ENCODE results near the gene GALNT18. TPM values are rescaled to one million over a fixed set of nuclear protein-coding genes. Genes with fewer than 3 reads are reported as not detected.

The GALNT18 gene
- total RNA-seq, 4 donors from 2014 or later: 3.5 to 31.4 (median 11.1) TPM

GRCh38 chr11:11346303-11346702 lies 275.5 kb downstream of the GALNT18 start:
- H3K4me3 ChIP-seq: no peak overlapping the region
- H3K27me3 ChIP-seq: no peaks in the 10 kb centered on the region
- no peak for TF ChIP-seq CTCF (IDR thresholded peaks at IDR 0.05)
- no peak for TF ChIP-seq POLR2A (IDR thresholded peaks at IDR 0.05)
- no peaks in the 10 kb centered on the region for H3K36me3 ChIP-seq
- H3K9me3 ChIP-seq: no peaks in the 10 kb centered on the region
- no peak for DNase-seq
- peaks cover 0 to 19% (median 0%) of the 10 kb centered on the region in 4 donors for H3K4me1 ChIP-seq
- H3K27ac ChIP-seq: no peak overlapping the region

GRCh38 chr11:11345099-11345498 lies 276.7 kb downstream of the GALNT18 start:
- DNase-seq: no peak
- Histone ChIP-seq H3K36me3 (no peaks in the 10 kb centered on the region), H3K9me3 (no peaks in the 10 kb centered on the region), H3K27ac (no peak overlapping the region), H3K4me3 (no peak overlapping the region), H3K4me1 (peaks cover 0 to 13% (median 0%) of the 10 kb centered on the region in 4 donors), H3K27me3 (no peaks in the 10 kb centered on the region)
- no peak for TF ChIP-seq CTCF (IDR thresholded peaks at IDR 0.05)
- TF ChIP-seq POLR2A (IDR thresholded peaks at IDR 0.05): no peak

DNA sequence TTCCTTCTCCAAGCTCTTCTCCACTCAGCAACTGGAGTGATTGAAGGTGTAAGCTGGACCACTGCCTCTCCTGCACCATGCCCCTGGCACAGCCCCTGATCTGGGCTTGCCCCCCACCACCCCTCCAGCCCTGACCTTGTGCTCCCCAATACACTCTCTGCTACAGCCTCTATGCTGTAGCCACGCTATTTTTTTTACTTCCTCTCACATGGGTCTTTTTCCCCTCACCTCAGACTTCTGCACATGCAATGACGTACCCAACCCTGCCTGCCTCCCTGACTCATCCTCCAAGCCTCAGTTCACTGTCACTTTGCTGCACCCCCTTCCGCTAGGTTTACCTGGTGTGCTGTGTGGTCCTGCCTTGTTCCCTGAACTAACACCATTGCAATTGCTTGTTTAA lies 277.8 kb downstream of the GALNT18 start:
- TF ChIP-seq POLR2A (IDR thresholded peaks at IDR 0.05): no peak
- no peak for TF ChIP-seq CTCF (IDR thresholded peaks at IDR 0.05)
- Histone ChIP-seq H3K27me3 (no peaks in the 10 kb centered on the region), H3K36me3 (no peaks in the 10 kb centered on the region), H3K27ac (no peak overlapping the region), H3K4me3 (no peak overlapping the region), H3K4me1 (peaks cover 0 to 7% (median 0%) of the 10 kb centered on the region in 4 donors), H3K9me3 (no peaks in the 10 kb centered on the region)
- no peak for DNase-seq

DNA sequence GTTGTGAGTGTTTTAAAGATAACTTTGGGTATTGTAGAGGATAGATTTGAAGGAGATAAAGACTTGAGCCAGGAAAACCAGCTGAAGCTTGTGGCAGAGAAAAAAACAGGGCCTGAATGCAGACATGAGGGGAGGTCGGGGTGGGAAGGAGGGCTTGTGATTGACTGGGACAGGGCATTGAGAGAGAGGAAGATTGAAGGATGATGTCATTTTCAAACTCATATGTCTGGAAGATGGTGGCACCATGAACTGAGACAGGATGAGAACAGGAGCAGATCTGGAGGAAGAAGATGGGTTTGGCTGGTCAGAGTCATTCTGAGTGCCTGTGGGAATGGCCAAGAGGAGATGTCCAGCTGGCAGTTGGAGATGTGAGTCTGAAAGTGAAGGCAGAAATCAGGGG lies 283.5 kb downstream of the GALNT18 start:
- H3K27me3 ChIP-seq: no peaks in the 10 kb centered on the region
- H3K4me1 ChIP-seq: no peaks in the 10 kb centered on the region
- no peak overlapping the region for H3K4me3 ChIP-seq
- no peaks in the 10 kb centered on the region for H3K9me3 ChIP-seq
- no peak overlapping the region for H3K27ac ChIP-seq
- no peak for DNase-seq
- H3K36me3 ChIP-seq: no peaks in the 10 kb centered on the region
- TF ChIP-seq CTCF (IDR thresholded peaks at IDR 0.05): no peak
- no peak for TF ChIP-seq POLR2A (IDR thresholded peaks at IDR 0.05)

- no peak for DNase-seq
- Histone ChIP-seq H3K27me3 (no peaks in the 10 kb centered on the region), H3K9me3 (no peaks in the 10 kb centered on the region), H3K36me3 (no peaks in the 10 kb centered on the region), H3K4me3 (no peak overlapping the region), H3K27ac (no peak overlapping the region), H3K4me1 (no peaks in the 10 kb centered on the region)
- TF ChIP-seq POLR2A (IDR thresholded peaks at IDR 0.05): no peak
- TF ChIP-seq CTCF (IDR thresholded peaks at IDR 0.05): no peak
Observed at GRCh38 chr11:11336664-11337063, 285.1 kb downstream of the GALNT18 start.

GRCh38 chr11:11335043-11335442 lies 286.8 kb downstream of the GALNT18 start:
- no peak for TF ChIP-seq POLR2A (IDR thresholded peaks at IDR 0.05)
- peak in 2 of 6 experiments; percentile 4 to 5 for TF ChIP-seq CTCF (IDR thresholded peaks at IDR 0.05)
- H3K4me3 ChIP-seq: no peak overlapping the region
- no peaks in the 10 kb centered on the region for H3K9me3 ChIP-seq
- no peak overlapping the region for H3K27ac ChIP-seq
- no peaks in the 10 kb centered on the region for H3K4me1 ChIP-seq
- no peaks in the 10 kb centered on the region for H3K36me3 ChIP-seq
- no peaks in the 10 kb centered on the region for H3K27me3 ChIP-seq
- DNase-seq: no peak
